GM12873 (cell line): ENCODE results near the gene EHD1.

Experiments used
- CTCF ChIP-seq: IDR thresholded peaks from 2 replicates; pipeline ENCODE4 v1.5.1; 2012; ENCODE audit warnings: low read depth, mild to moderate bottlenecking, moderate library complexity, low read length, control low read depth; ENCODE audit not compliant: insufficient read depth; ENCODE audit errors: missing control alignments

Gene EHD1

GRCh38 chr11:64868904-64869570 is 9.4 kb downstream of the EHD1 start:
- no peak for TF ChIP-seq CTCF

- no peak for TF ChIP-seq CTCF
Observed at GRCh38 chr11:64867748-64868462, 10.5 kb downstream of the EHD1 start.

GRCh38 chr11:64866173-64866491 is 12.3 kb downstream of the EHD1 start:
- no peak for TF ChIP-seq CTCF

GRCh38 chr11:64865286-64866172 is 12.9 kb downstream of the EHD1 start:
- TF ChIP-seq CTCF = no peak

GRCh38 chr11:64864473-64865285 is 13.7 kb downstream of the EHD1 start:
- TF ChIP-seq CTCF = no peak

GRCh38 chr11:64864135-64864472 is 14.3 kb downstream of the EHD1 start:
- no peak for TF ChIP-seq CTCF
